Activated CD4-positive, alpha-beta T cell treated with anti-CD3 and anti-CD28 coated beads for 1 hour (primary cell): ENCODE measurements around the gene SLC9A1.
"Not testable (repeated sequence)": the region's sequence is repeated elsewhere in the genome, so short reads cannot be mapped to it uniquely, and the experiment has no call there.

Source experiments
- DNase-seq: peaks from one replicate; pipeline ENCODE4 v3.0.0-alpha.2; 2020

Gene SLC9A1

GRCh38 chr1:27130798-27131197, 24.1 kb downstream of the SLC9A1 start:
- DNase-seq = no peak

- DNase-seq = no peak
These were observed 25.7 kb downstream of the SLC9A1 start for GRCh38 chr1:27129225-27129624.

- no peak for DNase-seq
These were observed 27.5 kb downstream of the SLC9A1 start for GRCh38 chr1:27127419-27127818.

GRCh38 chr1:27126391-27126790, 28.5 kb downstream of the SLC9A1 start:
- DNase-seq = no peak

- DNase-seq = not testable (repeated sequence)
These were observed 29.8 kb downstream of the SLC9A1 start for GRCh38 chr1:27125125-27125524.

GRCh38 chr1:27124405-27124804, 30.5 kb downstream of the SLC9A1 start:
- DNase-seq = no peak

GRCh38 chr1:27122652-27123051, 32.3 kb downstream of the SLC9A1 start:
- no peak for DNase-seq

GRCh38 chr1:27120854-27121253, 34.1 kb downstream of the SLC9A1 start:
- no peak for DNase-seq

- DNase-seq = no peak
These were observed 36.6 kb downstream of the SLC9A1 start for GRCh38 chr1:27118440-27118689.

GRCh38 chr1:27117733-27118439, 37.0 kb downstream of the SLC9A1 start:
- DNase-seq = no peak

- DNase-seq = no peak
These were observed 38.2 kb downstream of the SLC9A1 start for GRCh38 chr1:27116697-27117096.

- DNase-seq = no peak
These were observed 38.7 kb downstream of the SLC9A1 start for GRCh38 chr1:27116232-27116631.

- DNase-seq = no peak
These were observed 40.4 kb downstream of the SLC9A1 start for GRCh38 chr1:27114546-27114945.

GRCh38 chr1:27113861-27114260, 41.1 kb downstream of the SLC9A1 start:
- no peak for DNase-seq

- DNase-seq = peak; percentile 39
These were observed 43.0 kb downstream of the SLC9A1 start for GRCh38 chr1:27111626-27112573.

GRCh38 chr1:27109103-27109822, 45.7 kb downstream of the SLC9A1 start:
- DNase-seq = no peak

GRCh38 chr1:27108588-27108987, 46.3 kb downstream of the SLC9A1 start:
- DNase-seq = no peak

GRCh38 chr1:27106561-27107323, 48.2 kb downstream of the SLC9A1 start:
- DNase-seq = no peak

GRCh38 chr1:27105018-27105417, 49.9 kb downstream of the SLC9A1 start:
- DNase-seq = no peak

- no peak for DNase-seq
These were observed 51.4 kb downstream of the SLC9A1 start for GRCh38 chr1:27103498-27103897.

GRCh38 chr1:27102707-27103468, 52.0 kb downstream of the SLC9A1 start:
- DNase-seq = peak; percentile 72

- DNase-seq = no peak
These were observed 52.7 kb downstream of the SLC9A1 start for GRCh38 chr1:27102134-27102706.
